Right ventricle myocardium superior (tissue), 1 donor: Measurements from ENCODE around the gene RNASEL. TPM values are rescaled to one million over a fixed set of nuclear protein-coding genes. Genes with fewer than 3 reads are reported as not detected.

Source experiments
- ATAC-seq: fragments of 200-7000 bp; cut with Tn5 transposase; one replicate; pipeline ENCODE4 v1.9.1; 2020; ENCODE audit warnings: mild to moderate bottlenecking; ENCODE audit not compliant: poor library complexity
- DNase-seq: peaks from one replicate; pipeline ENCODE4 v3.0.0-alpha.2; 2020
- intact Hi-C: fragments of 100-400 bp; cut with DNase I; formaldehyde crosslinking; loops from one replicate; pipeline ENCODE4 v1.11.2; 2022
- total RNA-seq: library from RNA; stranded (reverse); fragmentation: NEBNext Ultra II Directional; extraction: Animal tissue kit (Norgen Biotek cat#: 25700); gene quantifications from one replicate; pipeline ENCODE4 v1.2.1, GENCODE V29; 2021
- donor health status: DM: no; HTN: yes; CAD: no; lungs with severe emphysema.

Gene RNASEL
- total RNA-seq, 1 donor from 2014 or later: 3.3 TPM

GRCh38 chr1:182622901-182623528, 34.0 kb upstream of the RNASEL start:
- ATAC-seq (peak; percentile 81), DNase-seq (no peak)
- intact Hi-C loops: no loop called here

- no peak for DNase-seq
- no peak for ATAC-seq
- intact Hi-C loops: no loop called here
These were observed 32.9 kb upstream of the RNASEL start for GRCh38 chr1:182621906-182622305.

DNA sequence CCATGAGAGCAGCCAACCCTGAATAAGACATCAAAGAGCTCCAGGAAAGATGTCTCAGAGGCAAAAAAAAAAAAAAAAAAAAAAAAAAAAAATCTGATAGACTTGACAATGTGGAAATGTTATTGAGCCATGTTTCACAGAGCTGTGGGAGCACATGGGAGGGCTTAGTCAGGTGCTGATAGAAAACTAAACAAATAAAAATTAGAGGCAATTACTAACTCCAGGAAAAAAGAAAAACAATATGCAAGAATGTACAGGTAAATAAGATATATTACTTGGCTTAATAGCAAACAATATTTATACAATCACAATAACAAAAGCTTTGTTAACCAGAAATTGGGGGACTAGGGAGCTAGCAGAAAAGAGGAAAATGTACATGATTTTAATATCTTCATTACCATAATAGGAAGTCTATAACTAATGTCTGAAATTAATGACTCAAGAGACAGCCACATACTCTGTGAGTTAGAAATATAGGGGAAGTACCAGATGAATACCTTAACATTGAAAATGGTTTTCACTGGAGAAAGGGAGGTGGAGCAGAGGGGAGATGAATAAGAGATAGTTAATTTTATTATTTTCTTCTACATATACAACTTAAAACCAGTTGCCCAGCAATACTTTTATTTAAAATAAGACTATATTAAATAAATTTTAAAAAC, 32.0 kb upstream of the RNASEL start:
- no peak for ATAC-seq
- intact Hi-C loops: no loop called here
- DNase-seq: no peak

- ATAC-seq (no peak), DNase-seq (no peak)
- intact Hi-C loops: no loop called here
These were observed 28.8 kb upstream of the RNASEL start for GRCh38 chr1:182617734-182618351.

DNA sequence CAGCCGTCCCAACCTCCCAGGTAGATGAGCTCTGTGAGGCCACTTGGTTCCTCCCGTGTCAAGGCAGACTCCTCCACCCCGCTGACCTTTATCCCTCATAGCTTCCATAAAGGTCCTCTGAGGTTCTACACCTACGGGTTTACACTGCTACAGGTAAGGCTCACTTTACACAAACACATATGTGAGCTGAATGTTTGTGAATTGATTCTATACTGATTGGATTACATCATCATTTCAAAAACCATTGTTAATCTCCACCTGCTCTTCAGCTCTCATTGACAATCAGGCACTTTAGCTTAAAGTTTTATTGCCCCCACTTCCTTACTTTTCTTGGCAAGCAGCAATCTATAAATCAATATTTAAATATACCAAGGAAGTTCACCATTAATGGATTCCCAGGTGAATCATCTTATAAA, 28.0 kb upstream of the RNASEL start:
- DNase-seq (no peak), ATAC-seq (no peak)
- intact Hi-C loops: no loop called here

DNA sequence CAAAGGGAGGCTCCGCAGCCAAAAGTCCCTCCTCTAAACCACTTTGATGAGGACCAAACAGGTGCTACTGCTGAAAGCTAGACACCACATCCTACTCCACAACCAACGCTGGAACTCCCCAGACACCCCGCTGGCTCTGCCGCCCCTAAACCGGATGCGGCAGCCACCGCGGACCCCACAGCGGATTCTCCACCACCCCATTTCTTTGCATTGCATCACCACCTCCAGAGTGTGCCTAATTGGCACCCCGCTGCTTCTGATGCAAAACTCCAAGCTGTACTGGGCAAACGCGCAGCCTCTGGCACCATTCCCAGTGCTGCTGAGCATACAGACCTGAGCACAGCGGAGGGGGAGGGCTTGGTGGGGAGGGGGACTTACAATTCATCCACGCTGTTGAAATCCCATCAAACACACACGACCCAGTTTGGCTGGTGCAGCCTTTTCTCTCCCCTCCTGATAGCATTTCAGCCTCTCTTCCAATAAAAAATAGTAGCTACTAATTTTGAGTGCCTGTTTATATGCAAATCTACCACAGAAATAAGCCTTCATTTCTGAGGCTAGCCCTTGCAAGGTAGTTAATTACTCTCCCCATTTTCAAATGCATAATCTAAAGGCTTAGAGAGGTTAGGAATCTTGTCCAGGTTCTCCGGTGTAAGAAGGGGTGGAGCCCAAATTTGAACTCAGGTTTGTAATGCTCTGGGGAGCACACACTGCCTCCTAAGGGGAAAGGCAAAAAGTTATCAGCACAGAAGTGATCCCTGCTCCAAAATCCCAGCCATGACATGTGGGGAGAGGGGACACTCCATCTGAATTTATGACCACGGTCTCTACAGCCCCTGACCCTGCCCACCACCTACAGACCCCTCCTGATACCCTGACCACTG, 27.3 kb upstream of the RNASEL start:
- intact Hi-C loops: no loop called here

GRCh38 chr1:182615468-182616129, 26.5 kb upstream of the RNASEL start:
- intact Hi-C loops: no loop called here
- DNase-seq: peak; percentile 78

More for the DNA sequence above, 27.3 kb upstream of the RNASEL start:
- DNase-seq: peak; percentile 89
- peak; percentile 62 for ATAC-seq

DNA sequence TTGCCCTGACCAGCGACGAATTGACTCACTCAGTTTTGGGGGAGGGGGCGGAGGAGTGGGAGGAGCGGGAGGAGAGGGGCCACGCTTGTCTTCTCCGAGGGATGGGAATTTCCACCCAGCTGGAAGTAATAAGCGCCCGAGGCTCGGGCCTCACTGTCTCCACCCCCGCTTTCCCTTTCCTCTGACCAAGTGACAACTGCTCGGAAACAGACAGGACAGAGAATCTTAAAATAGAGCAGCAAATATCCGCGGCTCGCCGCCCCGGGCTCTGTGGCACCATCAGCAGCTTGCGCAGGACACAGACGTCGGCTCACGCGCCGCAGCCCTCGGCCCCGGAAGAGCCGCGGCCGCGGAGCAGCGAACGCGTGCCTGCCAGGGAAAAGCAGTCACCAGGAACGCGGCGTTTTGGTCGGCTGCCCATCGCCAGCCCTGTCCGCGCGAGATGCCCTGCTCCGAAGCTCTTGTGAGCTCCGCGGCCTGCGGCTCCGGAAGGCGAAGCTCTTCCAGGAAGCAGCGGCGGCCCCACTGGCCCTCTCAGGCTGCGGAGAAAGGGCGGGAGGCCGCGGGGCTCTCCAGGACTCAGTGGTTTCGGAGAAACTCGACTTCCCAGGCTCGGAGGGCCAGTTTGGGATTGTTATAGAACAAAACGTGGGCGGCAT, 25.9 kb upstream of the RNASEL start:
- DNase-seq (peak; percentile 91), ATAC-seq (peak; percentile 93)
- intact Hi-C loops: no loop called here

More at GRCh38 chr1:182615468-182616129, 26.5 kb upstream of the RNASEL start:
- ATAC-seq: peak; percentile 60

GRCh38 chr1:182611787-182612186, 22.7 kb upstream of the RNASEL start:
- DNase-seq (no peak), ATAC-seq (no peak)
- intact Hi-C loops: no loop called here

DNA sequence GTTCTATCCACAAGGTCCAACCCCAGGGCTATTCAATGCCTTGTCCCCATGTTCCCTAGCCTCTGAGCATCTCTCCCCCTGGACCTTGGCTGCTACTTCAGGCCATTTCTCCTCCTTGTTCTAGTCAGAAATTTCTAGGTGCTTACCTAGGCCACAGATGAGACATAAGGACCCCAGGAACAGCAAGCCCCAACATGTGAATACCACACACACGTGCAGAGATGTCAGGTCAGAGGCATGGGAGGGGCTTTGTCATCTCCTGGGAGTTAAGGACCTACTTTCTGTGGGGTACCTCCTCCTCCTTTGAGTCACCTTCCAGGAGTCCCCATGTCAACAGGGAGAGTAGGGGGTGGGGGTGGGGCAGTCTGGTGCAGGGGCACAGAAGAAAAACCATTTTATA, 22.3 kb upstream of the RNASEL start:
- DNase-seq (no peak), ATAC-seq (no peak)
- intact Hi-C loops: no loop called here

DNA sequence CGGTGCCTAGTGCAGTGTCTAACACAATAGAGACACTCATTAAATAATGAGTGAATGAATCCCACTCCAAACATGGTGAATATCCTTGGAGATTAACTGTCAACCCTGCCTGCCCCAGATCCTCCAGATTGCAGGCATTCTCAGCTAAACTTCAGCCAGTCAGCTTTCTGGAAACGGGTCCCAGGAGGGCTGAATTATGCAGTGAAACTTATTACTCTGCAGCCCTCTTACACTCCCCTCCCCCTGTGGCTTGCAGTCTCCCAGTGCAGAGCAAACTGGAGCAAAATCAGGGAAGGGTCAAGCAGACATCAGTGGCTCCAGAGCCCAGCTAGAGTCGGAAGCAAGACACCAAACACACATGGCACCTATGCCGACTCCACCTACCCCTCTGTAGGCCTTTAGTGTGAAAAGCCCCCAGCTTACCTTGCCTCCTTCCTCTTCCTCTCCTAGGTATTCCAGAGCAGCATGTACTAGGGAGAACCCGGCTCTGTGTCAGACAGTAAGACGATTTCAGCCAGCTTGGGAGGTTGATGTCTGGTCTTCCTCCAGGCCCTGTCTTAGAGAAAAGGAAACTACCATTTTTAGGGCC, 21.6 kb upstream of the RNASEL start:
- intact Hi-C loops: no loop called here
- no peak for ATAC-seq
- no peak for DNase-seq

DNA sequence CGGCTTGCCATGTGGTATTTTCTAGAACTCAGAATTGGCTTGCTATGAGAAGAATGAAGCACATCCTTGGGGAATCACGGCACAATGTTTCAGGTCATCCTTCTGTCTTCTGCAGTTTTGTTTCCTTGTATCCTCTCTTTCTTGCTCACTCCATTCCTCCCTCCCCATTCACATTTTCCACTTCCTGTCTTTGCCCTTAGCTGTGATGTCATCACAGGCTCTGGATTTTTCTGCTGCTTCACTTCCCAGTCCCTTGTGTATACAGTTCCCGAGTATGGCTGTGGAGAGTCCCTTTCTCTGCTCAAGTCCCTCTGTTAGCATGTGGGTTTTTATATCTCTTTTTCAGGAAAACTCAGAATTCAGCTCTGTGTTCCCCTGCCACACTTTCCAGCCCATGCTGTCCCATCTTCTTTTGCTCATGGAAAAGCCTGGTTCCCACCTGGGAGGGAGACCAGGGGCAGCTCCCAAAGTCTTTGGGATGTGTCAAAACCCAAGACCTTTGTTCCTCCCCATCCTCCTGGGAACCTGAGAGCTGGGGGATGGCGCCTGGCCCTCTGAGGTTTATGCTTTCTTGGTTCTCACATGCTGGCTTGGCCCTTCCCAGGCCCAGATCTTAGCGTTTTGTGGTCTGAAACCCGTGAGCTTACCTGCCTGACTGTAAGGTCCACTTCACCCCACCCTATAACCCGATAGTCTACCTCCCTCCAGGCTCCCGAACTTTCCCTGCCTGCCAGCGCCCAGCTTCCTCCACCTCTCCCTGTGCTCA, 20.0 kb upstream of the RNASEL start:
- no peak for DNase-seq
- no peak for ATAC-seq
- intact Hi-C loops: no loop called here

GRCh38 chr1:182608236-182608635, 19.2 kb upstream of the RNASEL start:
- ATAC-seq: no peak
- intact Hi-C loops: no loop called here
- no peak for DNase-seq

- intact Hi-C loops: no loop called here
- ATAC-seq: no peak
These were observed 18.5 kb upstream of the RNASEL start for GRCh38 chr1:182607566-182607965.

DNA sequence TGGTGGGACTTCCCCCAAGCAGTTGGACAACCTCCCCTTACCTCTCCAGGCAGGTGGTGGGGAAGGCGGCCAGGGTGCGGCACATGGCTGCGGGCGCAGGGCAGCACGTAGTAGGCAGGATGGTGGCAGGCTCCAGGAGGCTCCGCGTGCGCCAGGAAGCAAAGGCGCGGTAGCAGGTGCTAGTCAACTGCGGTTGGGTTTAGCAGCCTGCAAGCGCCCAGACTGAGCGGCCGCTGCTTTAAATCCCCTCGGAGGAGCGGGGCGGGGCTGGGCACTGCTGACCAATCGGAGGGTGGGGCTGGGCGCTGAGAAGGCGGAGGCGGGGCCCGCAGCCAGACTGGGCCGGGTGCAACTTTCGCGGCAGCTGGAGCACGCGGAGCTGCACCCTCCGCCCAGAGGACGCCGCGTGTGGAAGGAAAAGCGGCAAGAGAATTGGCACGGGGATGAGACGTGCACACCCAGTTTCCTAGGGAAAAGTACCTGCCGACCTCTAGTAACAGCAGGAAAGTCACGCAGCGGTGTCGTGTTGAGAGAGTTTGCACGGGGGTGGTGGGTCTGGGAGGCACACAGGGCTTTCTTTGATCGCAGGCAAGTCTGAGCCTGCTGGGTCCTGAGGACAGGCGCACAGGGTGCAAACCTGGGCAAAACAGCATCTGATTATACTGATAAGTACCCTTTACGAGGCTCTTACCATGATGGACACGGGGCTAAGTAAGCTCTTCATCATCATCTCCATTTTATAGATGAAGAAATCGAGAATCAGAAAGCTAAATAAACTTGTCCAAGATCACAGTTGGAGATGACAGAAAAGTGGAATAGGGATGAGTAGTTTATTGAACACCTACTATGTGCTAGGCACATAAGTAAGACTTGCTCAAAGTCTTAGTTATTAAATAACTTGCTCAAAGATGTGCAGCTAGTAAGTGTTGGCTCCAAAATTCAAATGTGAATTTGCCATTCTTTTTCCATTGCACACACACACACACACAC, 15.4 kb upstream of the RNASEL start, which contains the start of gene RGS16:
Gene RGS16, minus strand, starts transcription at position 215 of the 990 bp plus-strand sequence. Its CDS starts 130 bp downstream, at position 85.
- ATAC-seq (peak; percentile 98), DNase-seq (peak; percentile 97)
- intact Hi-C loops: loop anchor here (5.0 kb wide), 1 partner anchor 517 kb away; no protein-coding TSS in a partner anchor

More at GRCh38 chr1:182607566-182607965, 18.5 kb upstream of the RNASEL start:
- DNase-seq: no peak
